EL (cell line): ENCODE data around the gene TRAF3IP1.
"Not testable (repeated sequence)": the region's sequence is repeated elsewhere in the genome, so short reads cannot be mapped to it uniquely, and the experiment has no call there.

Source experiments
- DNase-seq: peaks from one replicate; pipeline ENCODE4 v3.0.0-alpha.2; 2016

TRAF3IP1 gene

GRCh38 chr2:238313289-238313990, 6.9 kb upstream of the TRAF3IP1 start:
- no peak for DNase-seq

- DNase-seq, result no peak
Measured at GRCh38 chr2:238313991-238314350, 6.3 kb upstream of the TRAF3IP1 start.

GRCh38 chr2:238314576-238314975, 5.7 kb upstream of the TRAF3IP1 start:
- no peak for DNase-seq

- no peak for DNase-seq
Measured at GRCh38 chr2:238315031-238315595, 5.2 kb upstream of the TRAF3IP1 start.

- DNase-seq, result peak; percentile 29
Measured at GRCh38 chr2:238320648-238321281, 447 bp downstream of the TRAF3IP1 start.

- no peak for DNase-seq
Measured at GRCh38 chr2:238321467-238321866, 1.1 kb downstream of the TRAF3IP1 start.

- no peak for DNase-seq
Measured at GRCh38 chr2:238322001-238322411, 1.7 kb downstream of the TRAF3IP1 start.

- DNase-seq, result not testable (repeated sequence)
Measured at GRCh38 chr2:238324248-238324647, 3.9 kb downstream of the TRAF3IP1 start.

GRCh38 chr2:238325694-238326093, 5.4 kb downstream of the TRAF3IP1 start:
- no peak for DNase-seq

- DNase-seq, result no peak
Measured at GRCh38 chr2:238326801-238327365, 6.6 kb downstream of the TRAF3IP1 start.

GRCh38 chr2:238327751-238328150, 7.4 kb downstream of the TRAF3IP1 start:
- no peak for DNase-seq

- no peak for DNase-seq
Measured at GRCh38 chr2:238330391-238330790, 10.1 kb downstream of the TRAF3IP1 start.

GRCh38 chr2:238331916-238332315, 11.6 kb downstream of the TRAF3IP1 start:
- DNase-seq, result no peak

GRCh38 chr2:238334885-238335284, 14.6 kb downstream of the TRAF3IP1 start:
- no peak for DNase-seq

- DNase-seq, result not testable (repeated sequence)
Measured at GRCh38 chr2:238335591-238335990, 15.3 kb downstream of the TRAF3IP1 start.

- no peak for DNase-seq
Measured at GRCh38 chr2:238336151-238336550, 15.8 kb downstream of the TRAF3IP1 start.

- DNase-seq, result no peak
Measured at GRCh38 chr2:238336793-238337444, 16.6 kb downstream of the TRAF3IP1 start.

- no peak for DNase-seq
Measured at GRCh38 chr2:238337846-238338245, 17.5 kb downstream of the TRAF3IP1 start.

- no peak for DNase-seq
Measured at GRCh38 chr2:238338710-238339394, 18.5 kb downstream of the TRAF3IP1 start.

- DNase-seq, result no peak
Measured at GRCh38 chr2:238339395-238339780, 19.1 kb downstream of the TRAF3IP1 start.

- no peak for DNase-seq
Measured at GRCh38 chr2:238339814-238340213, 19.5 kb downstream of the TRAF3IP1 start.

- no peak for DNase-seq
Measured at GRCh38 chr2:238341536-238341935, 21.2 kb downstream of the TRAF3IP1 start.

GRCh38 chr2:238344035-238344434, 23.7 kb downstream of the TRAF3IP1 start:
- DNase-seq, result no peak
